Nephron progenitor cell (in vitro differentiated cells): ENCODE results near the gene FMNL2.

Experiments
- DNase-seq: peaks from one replicate; pipeline ENCODE4 v3.0.0; 2021
- H3K27ac Mint-ChIP-seq: 2 replicates; pipeline ENCODE4 v1.8.0; 2021; ENCODE audit warnings: mild to moderate bottlenecking, moderate library complexity, mixed read lengths
- H3K27me3 Mint-ChIP-seq: 2 replicates; pipeline ENCODE4 v1.8.0; 2021; ENCODE audit warnings: mild to moderate bottlenecking, low read depth, mixed read lengths; ENCODE audit not compliant: poor library complexity
- H3K36me3 Mint-ChIP-seq: 2 replicates; pipeline ENCODE4 v1.8.0; 2021; ENCODE audit warnings: low read depth, mixed read lengths
- H3K4me1 Mint-ChIP-seq: 2 replicates; pipeline ENCODE4 v1.8.0; 2021; ENCODE audit warnings: mixed read lengths
- H3K4me3 Mint-ChIP-seq: 2 replicates; pipeline ENCODE4 v1.8.0; 2021; ENCODE audit warnings: mild to moderate bottlenecking, moderate library complexity, mixed read lengths
- H3K9me3 Mint-ChIP-seq: 2 replicates; pipeline ENCODE4 v1.8.0; 2021; ENCODE audit warnings: mild to moderate bottlenecking, moderate library complexity, mixed read lengths
- TF ChIP-seq, protein P1 (sequence below): fragments of 200-600 bp; sonication (generic); IDR thresholded peaks from 2 replicates; pipeline ENCODE4 v1.5.0; 2021; ENCODE audit warnings: antibody characterized with exemption

FMNL2 gene

DNA sequence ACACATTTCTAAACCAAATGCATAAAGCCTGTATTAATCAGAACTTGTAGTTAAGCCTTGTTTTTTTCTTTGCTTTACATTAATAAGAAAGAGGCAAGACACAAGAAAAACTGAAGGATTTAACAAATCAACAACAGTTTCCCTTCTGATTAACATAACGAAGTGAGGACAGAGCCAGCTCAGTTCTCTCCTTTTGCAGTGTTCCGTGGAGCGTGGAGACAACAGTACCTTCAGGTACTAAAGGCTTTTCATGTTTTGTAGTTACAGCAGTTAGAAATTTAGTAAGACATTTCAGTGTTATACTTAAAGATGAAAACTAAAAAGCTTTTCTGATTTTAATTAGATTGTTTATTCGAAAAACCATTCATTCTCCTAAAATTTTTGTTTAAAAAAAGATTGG lies 115.2 kb downstream of the FMNL2 start:
- Mint-ChIP-seq H3K4me3 (no peak overlapping the region), H3K9me3 (no peaks in the 10 kb centered on the region), H3K27me3 (peaks cover 7% of the 10 kb centered on the region), H3K4me1 (peaks cover 69% of the 10 kb centered on the region), H3K36me3 (peaks cover 6% of the 10 kb centered on the region), H3K27ac (no peak overlapping the region)
- TF ChIP-seq, protein P1, sequence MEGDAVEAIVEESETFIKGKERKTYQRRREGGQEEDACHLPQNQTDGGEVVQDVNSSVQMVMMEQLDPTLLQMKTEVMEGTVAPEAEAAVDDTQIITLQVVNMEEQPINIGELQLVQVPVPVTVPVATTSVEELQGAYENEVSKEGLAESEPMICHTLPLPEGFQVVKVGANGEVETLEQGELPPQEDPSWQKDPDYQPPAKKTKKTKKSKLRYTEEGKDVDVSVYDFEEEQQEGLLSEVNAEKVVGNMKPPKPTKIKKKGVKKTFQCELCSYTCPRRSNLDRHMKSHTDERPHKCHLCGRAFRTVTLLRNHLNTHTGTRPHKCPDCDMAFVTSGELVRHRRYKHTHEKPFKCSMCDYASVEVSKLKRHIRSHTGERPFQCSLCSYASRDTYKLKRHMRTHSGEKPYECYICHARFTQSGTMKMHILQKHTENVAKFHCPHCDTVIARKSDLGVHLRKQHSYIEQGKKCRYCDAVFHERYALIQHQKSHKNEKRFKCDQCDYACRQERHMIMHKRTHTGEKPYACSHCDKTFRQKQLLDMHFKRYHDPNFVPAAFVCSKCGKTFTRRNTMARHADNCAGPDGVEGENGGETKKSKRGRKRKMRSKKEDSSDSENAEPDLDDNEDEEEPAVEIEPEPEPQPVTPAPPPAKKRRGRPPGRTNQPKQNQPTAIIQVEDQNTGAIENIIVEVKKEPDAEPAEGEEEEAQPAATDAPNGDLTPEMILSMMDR, result no peak
- no peak for DNase-seq

DNA sequence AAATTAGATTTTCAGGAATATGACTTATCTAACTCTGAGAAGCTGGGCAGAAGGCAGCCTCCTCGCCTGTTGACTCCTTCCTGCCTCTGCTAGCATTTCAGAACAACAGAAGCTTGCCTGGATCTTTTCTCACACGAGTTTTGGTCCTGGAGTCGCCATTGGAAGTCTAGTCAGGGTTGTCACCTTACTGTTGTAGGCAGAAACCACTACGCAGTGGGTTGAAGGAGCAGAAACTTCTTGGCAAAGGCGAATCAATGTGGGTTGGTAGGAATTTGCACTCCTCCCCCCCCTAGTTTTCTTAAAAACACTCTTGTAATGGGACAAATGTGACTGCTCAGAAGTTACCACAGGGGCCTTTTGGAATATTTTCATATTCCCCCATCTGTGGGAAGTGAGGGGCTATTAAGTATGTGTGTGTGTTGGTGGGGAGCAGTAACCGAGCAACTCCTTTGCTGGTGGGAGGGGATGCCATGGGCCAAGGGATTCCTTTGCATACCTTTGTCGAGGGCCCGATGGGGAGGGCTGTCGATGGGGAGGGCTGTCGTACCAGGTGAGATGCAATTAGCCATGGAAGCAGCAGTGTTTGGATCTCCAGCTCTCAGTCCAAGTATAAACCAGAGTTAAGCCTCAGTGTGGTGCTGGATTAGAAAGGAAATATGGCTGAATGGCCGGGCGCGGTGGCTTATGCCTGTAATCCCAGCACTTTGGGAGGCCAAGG lies 117.4 kb downstream of the FMNL2 start:
- Mint-ChIP-seq H3K27me3 (peaks cover 7% of the 10 kb centered on the region), H3K36me3 (peaks cover 21% of the 10 kb centered on the region), H3K4me1 (peaks cover 70% of the 10 kb centered on the region), H3K27ac (peak overlapping the region; percentile 87), H3K4me3 (peak overlapping the region; percentile 47), H3K9me3 (no peaks in the 10 kb centered on the region)
- DNase-seq, result no peak
- TF ChIP-seq, protein P1, result no peak

DNA sequence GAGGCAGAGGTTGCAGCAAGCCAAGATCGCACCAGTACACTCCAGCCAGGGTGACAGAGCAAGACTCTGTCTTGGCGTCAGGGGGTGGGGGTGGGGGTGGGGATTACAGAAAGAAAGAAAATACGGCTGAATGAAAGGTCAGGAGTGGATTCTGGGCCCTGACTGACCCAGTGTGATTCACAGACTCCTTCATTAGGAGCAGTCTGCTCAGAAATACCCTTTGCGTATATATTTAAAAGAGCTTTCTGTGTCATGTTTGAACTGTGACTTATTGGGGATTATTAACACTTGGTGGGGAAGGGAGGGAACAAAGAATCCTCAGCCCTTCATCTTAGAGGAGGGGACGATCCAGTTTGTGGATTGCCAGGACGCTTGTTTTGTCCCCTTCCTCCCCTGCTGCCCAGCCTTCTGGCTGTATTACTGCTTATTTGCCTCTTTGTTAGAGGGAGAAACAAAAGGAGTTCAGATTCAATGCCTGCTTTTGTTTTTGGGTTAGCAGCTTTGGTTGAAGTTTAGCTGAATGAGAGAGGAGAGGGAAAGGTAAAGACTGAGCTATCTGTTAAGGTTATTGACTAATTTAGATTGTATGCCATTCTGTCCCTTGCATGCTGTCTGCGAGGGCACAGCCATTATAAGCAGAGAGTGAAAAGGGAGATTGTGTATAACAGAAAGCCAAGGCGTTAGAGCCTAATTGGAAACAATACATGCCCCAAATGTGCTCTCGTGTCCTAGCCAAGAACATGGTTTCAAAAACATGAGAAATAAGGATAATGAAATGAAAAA lies 118.3 kb downstream of the FMNL2 start:
- TF ChIP-seq, protein P1, result no peak
- peaks cover 2% of the 10 kb centered on the region for H3K9me3 Mint-ChIP-seq
- peaks cover 28% of the 10 kb centered on the region for H3K36me3 Mint-ChIP-seq
- peak overlapping the region; percentile 69 for H3K4me3 Mint-ChIP-seq
- H3K27me3 Mint-ChIP-seq, result peaks cover 9% of the 10 kb centered on the region
- peak overlapping the region; percentile 95 for H3K27ac Mint-ChIP-seq
- no peak for DNase-seq
- H3K4me1 Mint-ChIP-seq, result peaks cover 62% of the 10 kb centered on the region

DNA sequence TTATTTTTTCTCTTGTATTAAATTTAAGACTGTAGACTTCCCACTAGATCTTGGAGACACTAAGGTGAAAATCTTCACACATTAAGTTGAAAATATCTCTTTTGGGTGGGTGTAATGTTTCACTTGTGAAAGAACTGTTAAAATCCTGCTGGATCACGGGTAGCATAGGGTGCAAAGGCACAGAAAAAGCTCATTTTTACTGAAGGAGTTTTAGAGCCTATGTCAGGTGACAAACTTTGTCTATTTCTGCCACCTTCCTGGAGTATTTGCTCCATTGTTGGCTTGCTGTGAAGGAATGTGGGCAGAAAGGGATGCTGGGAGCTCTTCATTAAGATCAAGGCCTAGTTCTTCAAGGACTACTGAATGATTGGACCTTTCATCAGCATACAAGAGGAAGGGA lies 119.4 kb downstream of the FMNL2 start:
- TF ChIP-seq, protein P1, result no peak
- H3K9me3 Mint-ChIP-seq, result peaks cover 3% of the 10 kb centered on the region
- peaks cover 39% of the 10 kb centered on the region for H3K36me3 Mint-ChIP-seq
- H3K4me1 Mint-ChIP-seq, result peaks cover 52% of the 10 kb centered on the region
- no peak overlapping the region for H3K4me3 Mint-ChIP-seq
- H3K27me3 Mint-ChIP-seq, result peaks cover 9% of the 10 kb centered on the region
- DNase-seq, result no peak
- H3K27ac Mint-ChIP-seq, result peak overlapping the region; percentile 46

DNA sequence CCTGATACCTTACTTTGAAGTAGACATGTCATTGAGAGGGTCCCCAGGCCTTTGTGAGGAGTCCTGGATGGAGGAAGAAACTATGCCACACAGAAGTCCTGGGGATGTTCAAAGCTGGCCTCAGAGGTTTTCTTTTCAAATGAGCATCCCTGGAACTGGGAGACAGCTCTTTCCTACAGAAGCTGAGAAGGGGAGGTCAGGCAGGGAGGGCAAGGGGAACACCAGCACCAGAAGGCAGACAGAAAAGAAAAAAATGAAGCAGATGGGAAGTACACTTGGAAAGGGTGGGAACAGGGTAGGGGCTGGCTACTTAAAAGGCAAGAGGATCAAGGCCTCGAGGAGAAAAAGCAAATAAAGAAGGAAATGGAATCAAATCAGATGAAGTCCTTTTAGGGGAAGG lies 120.0 kb downstream of the FMNL2 start:
- DNase-seq, result no peak
- Mint-ChIP-seq H3K9me3 (peaks cover 3% of the 10 kb centered on the region), H3K36me3 (peaks cover 39% of the 10 kb centered on the region), H3K27me3 (peaks cover 9% of the 10 kb centered on the region), H3K4me1 (peaks cover 46% of the 10 kb centered on the region), H3K4me3 (no peak overlapping the region), H3K27ac (peak overlapping the region; percentile 46)
- TF ChIP-seq, protein P1, result no peak
